KMS-11 (cell line): ENCODE data around the gene UNC13D.

Experiments
- H2AFZ ChIP-seq: fragments of 200-600 bp; sonication (generic); 2 replicates; pipeline ENCODE4 v1.6.1; 2016; ENCODE audit warnings: antibody characterized with exemption, mixed run types, low read depth
- H3K27ac ChIP-seq: fragments of 200-600 bp; sonication (generic); 2 replicates; pipeline ENCODE4 v1.6.1; 2016; ENCODE audit warnings: mild to moderate bottlenecking, mixed run types
- H3K27me3 ChIP-seq: fragments of 200-600 bp; sonication (generic); 2 replicates; pipeline ENCODE4 v1.6.1; 2017; ENCODE audit warnings: mild to moderate bottlenecking, low read depth, mixed run types, moderate library complexity; ENCODE audit not compliant: insufficient read depth
- H3K36me3 ChIP-seq: fragments of 200-600 bp; sonication (generic); 2 replicates; pipeline ENCODE4 v1.6.1; 2017; ENCODE audit warnings: mild to moderate bottlenecking, mixed run types; ENCODE audit not compliant: insufficient read depth
- H3K4me1 ChIP-seq: fragments of 200-600 bp; sonication (generic); 2 replicates; pipeline ENCODE4 v1.6.1; 2016; ENCODE audit warnings: mild to moderate bottlenecking, low read depth, mixed run types; ENCODE audit not compliant: poor library complexity, severe bottlenecking
- H3K4me2 ChIP-seq: fragments of 200-600 bp; sonication (generic); 2 replicates; pipeline ENCODE4 v1.7.0; 2016; ENCODE audit warnings: mild to moderate bottlenecking, mixed run types
- H3K4me3 ChIP-seq: fragments of 200-600 bp; sonication (generic); IDR thresholded peaks from 2 replicates; pipeline ENCODE4 v1.6.1; 2017; ENCODE audit warnings: low read depth, low read length, mixed read lengths; ENCODE audit not compliant: insufficient read depth
- H3K79me2 ChIP-seq: fragments of 200-600 bp; sonication (generic); 2 replicates; pipeline ENCODE4 v1.6.1; 2016; ENCODE audit warnings: low read depth, mixed run types; ENCODE audit not compliant: insufficient read depth
- H3K9ac ChIP-seq: fragments of 200-600 bp; sonication (generic); 2 replicates; pipeline ENCODE4 v1.6.1; 2016; ENCODE audit warnings: mild to moderate bottlenecking, mixed run types
- H4K20me1 ChIP-seq: fragments of 200-600 bp; sonication (generic); 2 replicates; pipeline ENCODE4 v1.6.1; 2016; ENCODE audit warnings: mild to moderate bottlenecking, mixed run types; ENCODE audit not compliant: insufficient read depth
- TF ChIP-seq, protein P1 (sequence below): fragments of 200-600 bp; sonication (generic); conservative IDR thresholded peaks from 2 replicates; pipeline ENCODE4 v1.6.1; 2017; ENCODE audit warnings: low read depth, mild to moderate bottlenecking, antibody characterized with exemption, low read length, moderate library complexity, mixed read lengths

UNC13D gene

DNA sequence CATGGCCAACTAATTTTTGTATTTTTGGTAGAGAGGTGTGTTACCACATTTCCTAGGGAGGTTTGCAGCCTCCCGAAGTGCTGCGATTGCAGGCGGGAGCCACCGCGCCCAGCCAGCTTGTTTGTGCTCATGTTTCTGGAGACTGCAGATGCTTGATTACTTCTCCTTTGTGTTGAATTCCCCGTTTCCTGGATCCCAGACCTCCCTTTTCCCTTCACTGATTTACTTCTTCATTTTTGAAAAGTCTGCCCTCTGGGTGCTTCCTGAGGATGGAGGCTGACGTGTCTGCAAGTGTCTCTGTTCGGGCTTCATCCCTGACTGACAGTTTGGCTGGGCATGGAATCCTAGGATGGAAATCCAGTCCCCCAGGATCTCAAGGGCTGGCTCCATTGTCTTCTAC is 41.2 kb upstream of the UNC13D start:
- TF ChIP-seq, protein P1, sequence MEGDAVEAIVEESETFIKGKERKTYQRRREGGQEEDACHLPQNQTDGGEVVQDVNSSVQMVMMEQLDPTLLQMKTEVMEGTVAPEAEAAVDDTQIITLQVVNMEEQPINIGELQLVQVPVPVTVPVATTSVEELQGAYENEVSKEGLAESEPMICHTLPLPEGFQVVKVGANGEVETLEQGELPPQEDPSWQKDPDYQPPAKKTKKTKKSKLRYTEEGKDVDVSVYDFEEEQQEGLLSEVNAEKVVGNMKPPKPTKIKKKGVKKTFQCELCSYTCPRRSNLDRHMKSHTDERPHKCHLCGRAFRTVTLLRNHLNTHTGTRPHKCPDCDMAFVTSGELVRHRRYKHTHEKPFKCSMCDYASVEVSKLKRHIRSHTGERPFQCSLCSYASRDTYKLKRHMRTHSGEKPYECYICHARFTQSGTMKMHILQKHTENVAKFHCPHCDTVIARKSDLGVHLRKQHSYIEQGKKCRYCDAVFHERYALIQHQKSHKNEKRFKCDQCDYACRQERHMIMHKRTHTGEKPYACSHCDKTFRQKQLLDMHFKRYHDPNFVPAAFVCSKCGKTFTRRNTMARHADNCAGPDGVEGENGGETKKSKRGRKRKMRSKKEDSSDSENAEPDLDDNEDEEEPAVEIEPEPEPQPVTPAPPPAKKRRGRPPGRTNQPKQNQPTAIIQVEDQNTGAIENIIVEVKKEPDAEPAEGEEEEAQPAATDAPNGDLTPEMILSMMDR, result no peak
- Histone ChIP-seq H2AFZ (no peak overlapping the region), H3K27me3 (no peaks in the 10 kb centered on the region), H3K27ac (no peak overlapping the region), H3K4me2 (no peak overlapping the region), H4K20me1 (no peaks in the 10 kb centered on the region), H3K9ac (no peak overlapping the region), H3K79me2 (no peaks in the 10 kb centered on the region), H3K4me1 (no peaks in the 10 kb centered on the region), H3K36me3 (no peaks in the 10 kb centered on the region), H3K4me3 (no peak overlapping the region)

DNA sequence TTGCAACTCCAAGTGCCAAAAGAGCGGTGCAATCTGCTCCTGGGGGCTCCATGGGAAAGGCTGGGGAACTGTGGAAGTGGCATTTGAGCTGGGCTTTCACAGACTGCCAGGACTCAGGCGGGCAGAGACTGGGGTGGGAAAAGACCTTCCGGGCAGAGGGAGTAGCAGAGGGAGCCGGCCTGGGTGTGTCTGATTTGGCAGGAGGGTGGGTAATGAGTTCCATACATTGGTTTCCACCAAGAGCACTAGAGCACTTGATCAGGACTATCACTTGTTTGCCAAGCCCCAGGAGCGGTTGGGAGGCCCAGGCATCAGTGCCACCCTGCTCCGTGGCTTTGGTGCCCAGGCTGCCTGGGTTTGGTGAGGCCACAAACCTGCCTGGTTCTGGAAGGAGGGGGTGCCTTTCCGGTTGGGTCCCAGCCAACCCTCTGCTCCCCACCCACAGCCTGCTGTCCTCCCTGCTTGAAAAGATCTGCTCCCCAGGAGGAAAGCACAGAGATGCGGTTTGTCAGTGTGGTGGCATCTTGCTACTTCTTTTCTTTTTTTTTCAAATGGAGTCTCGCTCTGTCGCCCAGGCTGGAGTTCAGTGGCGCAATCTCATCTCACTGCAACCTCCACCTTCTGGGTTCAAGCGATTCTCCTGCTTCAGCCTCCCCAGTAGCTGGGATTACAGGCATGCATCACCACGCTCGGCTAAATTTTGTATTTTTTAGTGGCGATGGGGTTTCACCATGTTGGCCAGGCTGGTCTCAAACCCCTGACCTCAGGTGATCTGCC is 37.7 kb upstream of the UNC13D start:
- Histone ChIP-seq H3K4me3 (no peak overlapping the region), H4K20me1 (no peaks in the 10 kb centered on the region), H3K4me2 (no peak overlapping the region), H3K9ac (no peak overlapping the region), H3K79me2 (peaks cover 11% of the 10 kb centered on the region), H3K27ac (no peak overlapping the region), H2AFZ (no peak overlapping the region), H3K36me3 (no peaks in the 10 kb centered on the region), H3K27me3 (no peaks in the 10 kb centered on the region), H3K4me1 (peaks cover 8% of the 10 kb centered on the region)
- TF ChIP-seq, protein P1, result no peak

DNA sequence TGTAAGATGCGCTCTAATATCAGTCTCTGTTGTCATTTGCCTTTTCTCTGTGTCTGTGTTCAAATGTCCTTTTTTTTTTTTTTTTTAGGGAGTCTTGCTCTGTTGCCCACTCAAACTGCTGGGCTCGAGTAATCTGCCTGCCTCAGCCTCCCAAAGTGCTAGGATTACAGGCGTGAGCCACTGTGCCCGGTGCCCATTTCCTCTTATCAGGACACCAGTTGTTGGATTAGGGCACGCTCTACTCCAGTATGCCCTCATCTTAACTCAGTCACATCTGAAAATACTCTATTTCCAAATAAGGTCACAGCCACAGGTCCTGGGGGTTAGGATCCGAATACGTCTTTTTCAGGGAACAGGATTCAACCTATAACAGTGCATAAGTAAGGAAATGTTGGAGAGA is 36.1 kb upstream of the UNC13D start:
- TF ChIP-seq, protein P1, result no peak
- H3K4me2 ChIP-seq, result no peak overlapping the region
- H2AFZ ChIP-seq, result no peak overlapping the region
- no peak overlapping the region for H3K4me3 ChIP-seq
- no peaks in the 10 kb centered on the region for H4K20me1 ChIP-seq
- H3K9ac ChIP-seq, result no peak overlapping the region
- H3K36me3 ChIP-seq, result no peaks in the 10 kb centered on the region
- H3K27ac ChIP-seq, result no peak overlapping the region
- peaks cover 16% of the 10 kb centered on the region for H3K4me1 ChIP-seq
- H3K79me2 ChIP-seq, result peaks cover 23% of the 10 kb centered on the region
- H3K27me3 ChIP-seq, result no peaks in the 10 kb centered on the region

DNA sequence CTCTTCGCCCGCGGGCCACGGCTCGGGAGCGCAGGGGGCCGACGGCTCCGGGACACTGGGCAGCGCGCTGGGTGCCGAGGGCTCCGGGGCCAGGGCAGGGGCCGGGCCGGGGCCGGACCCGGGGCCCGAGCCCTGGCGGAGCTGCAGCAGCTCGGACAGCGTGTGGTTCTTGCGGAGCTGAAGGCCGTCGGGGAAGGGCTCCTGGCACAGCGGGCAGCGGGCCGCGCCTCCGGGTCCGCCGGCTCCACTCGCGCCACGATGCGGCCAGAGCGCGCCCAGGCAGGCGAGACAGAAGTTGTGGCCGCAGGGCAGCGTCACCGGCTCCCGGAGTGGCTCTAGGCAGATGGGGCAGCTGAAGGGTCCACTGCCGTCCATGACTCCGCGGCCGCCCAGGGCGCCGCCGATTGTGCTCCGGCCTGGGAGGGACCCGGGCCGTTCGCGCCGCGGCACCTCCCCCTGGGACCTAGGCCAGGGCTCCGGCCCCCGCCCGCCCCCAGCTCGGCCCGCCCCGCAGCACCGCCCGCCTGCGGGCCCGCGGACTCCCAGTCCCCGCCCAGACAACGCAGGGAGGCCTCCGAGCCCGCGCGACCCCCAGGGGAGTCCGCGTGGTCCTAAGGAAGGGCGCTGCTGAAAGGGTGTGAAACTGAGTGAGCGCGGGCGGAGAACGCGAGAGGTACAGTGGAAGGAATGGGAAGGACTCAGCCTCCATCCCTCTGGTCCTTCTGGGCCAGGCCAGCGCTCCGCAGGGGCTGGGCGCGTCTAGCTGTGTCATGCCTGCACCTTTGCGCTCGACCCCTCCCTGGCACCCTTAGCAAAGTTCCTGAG is 34.2 kb upstream of the UNC13D start, which contains the start of gene TRIM47:
Gene TRIM47 (minus strand): TSS at position 408 of the 825 bp plus-strand sequence. CDS start 33 bp downstream, at position 375.
- Histone ChIP-seq H3K27me3 (no peaks in the 10 kb centered on the region), H3K4me3 (no peak within 1 kb of the TSS), H3K79me2 (peaks cover 25% of the 10 kb centered on the region), H3K4me2 (peak within 1 kb of the TSS; percentile 95), H3K27ac (peak within 1 kb of the TSS; percentile 98), H3K4me1 (peaks cover 24% of the 10 kb centered on the region), H3K36me3 (no peaks in the 10 kb centered on the region), H4K20me1 (no peaks in the 10 kb centered on the region), H3K9ac (peak within 1 kb of the TSS; percentile 98), H2AFZ (peak within 1 kb of the TSS; percentile 54)
- TF ChIP-seq, protein P1, result no peak
